ENCODE results near the gene PPP1R37. TPM values are rescaled to one million over a fixed set of nuclear protein-coding genes. Genes with fewer than 3 reads are reported as not detected.

PPP1R37 gene
- total and polyA plus RNA-seq, 4 donors: 1.8 to 10.4 (median 9.3) TPM

DNA sequence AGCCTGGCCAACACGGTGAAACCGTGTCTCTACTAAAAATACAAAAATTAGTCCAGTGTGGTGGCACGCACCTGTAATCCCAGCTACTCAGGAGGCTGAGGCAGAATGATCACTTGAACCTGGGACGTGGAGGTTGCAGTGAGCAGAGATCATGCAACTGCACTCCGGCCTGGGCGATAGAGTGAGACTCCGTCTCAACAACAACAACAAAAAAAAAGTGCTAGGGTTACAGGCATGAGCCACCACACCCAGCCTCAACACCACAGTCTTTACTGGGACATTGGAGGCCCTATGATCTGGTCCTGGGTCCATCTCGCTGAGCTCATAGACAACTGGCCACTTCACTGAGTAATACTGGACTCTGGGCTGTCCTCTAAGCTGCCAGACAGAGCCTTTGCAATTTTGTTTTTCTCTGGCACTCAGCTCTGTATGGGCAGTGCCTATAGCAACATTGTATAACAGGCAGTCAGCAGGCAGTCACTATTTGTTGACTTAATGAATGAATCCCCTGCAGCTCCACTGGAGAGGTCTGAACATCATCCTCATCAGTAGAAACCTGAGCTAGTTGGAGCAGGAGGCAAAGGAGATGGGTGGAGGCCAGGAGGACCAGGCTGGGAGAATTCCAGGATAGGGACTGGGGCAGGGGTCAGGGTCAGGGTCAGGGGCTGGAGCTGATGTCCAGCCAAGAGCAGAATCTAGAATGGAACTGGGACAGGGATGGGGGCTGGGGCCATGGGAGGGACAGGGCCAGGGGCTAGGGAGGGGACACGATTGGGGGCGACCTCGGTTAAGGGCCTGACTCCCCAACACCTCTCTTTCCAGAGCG is 93.7 kb downstream of the PPP1R37 start:
- no peaks in the 10 kb centered on the region for H3K27me3 ChIP-seq (ENCODE audit: control insufficient read depth in 4 of 4, insufficient read depth in 4 of 4, low read length in 3 of 4)
- no peak overlapping the region for H3K27ac ChIP-seq (ENCODE audit: low read depth in 1 of 2, low read length in 2 of 2)
- peaks cover 0 to 1% (median 0%) of the 10 kb centered on the region in 4 donors for H3K36me3 ChIP-seq (ENCODE audit: control insufficient read depth in 4 of 4, insufficient read depth in 3 of 4, low read depth in 1 of 4, low read length in 3 of 4)
- no peak overlapping the region for H3K4me3 ChIP-seq (ENCODE audit: low read depth in 1 of 3, low read length in 3 of 3)
- no peak for DNase-seq (ENCODE audit: low spot score)
- H3K4me1 ChIP-seq (ENCODE audit: control insufficient read depth in 4 of 4, insufficient read depth in 4 of 4, low read length in 3 of 4): peaks cover 0 to 7% (median 3%) of the 10 kb centered on the region in 4 donors
- H3K9me3 ChIP-seq (ENCODE audit: control insufficient read depth in 4 of 4, low read length in 3 of 4): no peaks in the 10 kb centered on the region
- TF ChIP-seq, protein P1, sequence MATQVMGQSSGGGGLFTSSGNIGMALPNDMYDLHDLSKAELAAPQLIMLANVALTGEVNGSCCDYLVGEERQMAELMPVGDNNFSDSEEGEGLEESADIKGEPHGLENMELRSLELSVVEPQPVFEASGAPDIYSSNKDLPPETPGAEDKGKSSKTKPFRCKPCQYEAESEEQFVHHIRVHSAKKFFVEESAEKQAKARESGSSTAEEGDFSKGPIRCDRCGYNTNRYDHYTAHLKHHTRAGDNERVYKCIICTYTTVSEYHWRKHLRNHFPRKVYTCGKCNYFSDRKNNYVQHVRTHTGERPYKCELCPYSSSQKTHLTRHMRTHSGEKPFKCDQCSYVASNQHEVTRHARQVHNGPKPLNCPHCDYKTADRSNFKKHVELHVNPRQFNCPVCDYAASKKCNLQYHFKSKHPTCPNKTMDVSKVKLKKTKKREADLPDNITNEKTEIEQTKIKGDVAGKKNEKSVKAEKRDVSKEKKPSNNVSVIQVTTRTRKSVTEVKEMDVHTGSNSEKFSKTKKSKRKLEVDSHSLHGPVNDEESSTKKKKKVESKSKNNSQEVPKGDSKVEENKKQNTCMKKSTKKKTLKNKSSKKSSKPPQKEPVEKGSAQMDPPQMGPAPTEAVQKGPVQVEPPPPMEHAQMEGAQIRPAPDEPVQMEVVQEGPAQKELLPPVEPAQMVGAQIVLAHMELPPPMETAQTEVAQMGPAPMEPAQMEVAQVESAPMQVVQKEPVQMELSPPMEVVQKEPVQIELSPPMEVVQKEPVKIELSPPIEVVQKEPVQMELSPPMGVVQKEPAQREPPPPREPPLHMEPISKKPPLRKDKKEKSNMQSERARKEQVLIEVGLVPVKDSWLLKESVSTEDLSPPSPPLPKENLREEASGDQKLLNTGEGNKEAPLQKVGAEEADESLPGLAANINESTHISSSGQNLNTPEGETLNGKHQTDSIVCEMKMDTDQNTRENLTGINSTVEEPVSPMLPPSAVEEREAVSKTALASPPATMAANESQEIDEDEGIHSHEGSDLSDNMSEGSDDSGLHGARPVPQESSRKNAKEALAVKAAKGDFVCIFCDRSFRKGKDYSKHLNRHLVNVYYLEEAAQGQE (IDR thresholded peaks at IDR 0.05): no peak
- TF ChIP-seq HNF4A (conservative IDR thresholded peaks at IDR 0.05): peak; percentile 7 to 42
- WGBS: 78% methylated on average over 12 of the region's 12 CpGs
- H3K9ac ChIP-seq (ENCODE audit: low read depth in 1 of 2, low read length in 2 of 2): no peak overlapping the region

DNA sequence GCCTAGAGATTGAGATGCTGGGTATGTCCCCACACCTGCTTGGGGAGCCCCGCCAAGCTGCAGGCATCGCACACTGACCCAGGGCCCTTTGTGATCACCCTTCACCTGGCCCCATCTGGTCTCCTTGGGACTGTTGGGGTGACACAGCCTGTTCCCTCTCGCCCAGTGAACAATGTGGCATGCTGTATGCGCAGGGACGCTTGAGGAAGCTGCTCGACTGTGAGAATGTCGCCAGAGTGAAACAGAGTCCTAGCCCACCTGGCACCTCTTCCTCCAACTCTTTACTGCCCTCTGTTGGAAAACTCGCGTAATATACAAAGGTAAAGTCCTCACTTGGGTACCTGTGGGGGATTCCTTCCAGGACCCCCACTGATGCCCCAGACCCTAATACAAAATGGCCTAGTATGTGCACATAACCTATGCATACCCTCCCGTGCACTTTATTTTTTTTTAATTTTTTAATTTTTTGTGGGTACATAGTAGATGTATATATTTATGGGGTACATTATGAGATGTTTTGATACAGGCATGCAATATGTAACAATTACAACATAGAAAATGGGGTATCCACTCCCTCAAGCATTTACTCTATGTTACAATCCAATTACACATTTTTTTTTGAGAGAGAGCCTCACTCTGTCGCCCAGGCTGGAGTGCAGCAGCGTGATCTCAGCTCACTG is 94.6 kb downstream of the PPP1R37 start:
- WGBS: 57% methylated on average over 12 of the region's 12 CpGs
- peaks cover 0 to 7% (median 3%) of the 10 kb centered on the region in 4 donors for H3K4me1 ChIP-seq (ENCODE audit: control insufficient read depth in 4 of 4, insufficient read depth in 4 of 4, low read length in 3 of 4)
- H3K4me3 ChIP-seq (ENCODE audit: low read depth in 1 of 3, low read length in 3 of 3): no peak overlapping the region
- no peak overlapping the region for H3K27ac ChIP-seq (ENCODE audit: low read depth in 1 of 2, low read length in 2 of 2)
- no peak overlapping the region for H3K9ac ChIP-seq (ENCODE audit: low read depth in 1 of 2, low read length in 2 of 2)
- H3K27me3 ChIP-seq (ENCODE audit: control insufficient read depth in 4 of 4, insufficient read depth in 4 of 4, low read length in 3 of 4): no peaks in the 10 kb centered on the region
- no peaks in the 10 kb centered on the region for H3K9me3 ChIP-seq (ENCODE audit: control insufficient read depth in 4 of 4, low read length in 3 of 4)
- peaks cover 0 to 4% (median 0%) of the 10 kb centered on the region in 4 donors for H3K36me3 ChIP-seq (ENCODE audit: control insufficient read depth in 4 of 4, insufficient read depth in 3 of 4, low read depth in 1 of 4, low read length in 3 of 4)
- no peak for DNase-seq (ENCODE audit: low spot score)
- TF ChIP-seq YY1 (IDR thresholded peaks at IDR 0.05) (no peak), HNF4A (conservative IDR thresholded peaks at IDR 0.05) (no peak), RAD21 (IDR thresholded peaks at IDR 0.05) (peak; percentile 51 to 69), GABPA (IDR thresholded peaks at IDR 0.05 in 1 of 2, conservative IDR thresholded peaks at IDR 0.05 in 1 of 2) (no peak), SP1 (IDR thresholded peaks at IDR 0.05) (no peak), NR2F2 (IDR thresholded peaks at IDR 0.05) (no peak), RXRA (IDR thresholded peaks at IDR 0.05) (no peak), TAF1 (conservative IDR thresholded peaks at IDR 0.05) (no peak), EGR1 (IDR thresholded peaks at IDR 0.05; ENCODE audit: low read depth in 2 of 2) (no peak), FOXA1 (IDR thresholded peaks at IDR 0.05) (no peak)
- TF ChIP-seq, protein P1 (IDR thresholded peaks at IDR 0.05): no peak
- TF ChIP-seq, protein P2, sequence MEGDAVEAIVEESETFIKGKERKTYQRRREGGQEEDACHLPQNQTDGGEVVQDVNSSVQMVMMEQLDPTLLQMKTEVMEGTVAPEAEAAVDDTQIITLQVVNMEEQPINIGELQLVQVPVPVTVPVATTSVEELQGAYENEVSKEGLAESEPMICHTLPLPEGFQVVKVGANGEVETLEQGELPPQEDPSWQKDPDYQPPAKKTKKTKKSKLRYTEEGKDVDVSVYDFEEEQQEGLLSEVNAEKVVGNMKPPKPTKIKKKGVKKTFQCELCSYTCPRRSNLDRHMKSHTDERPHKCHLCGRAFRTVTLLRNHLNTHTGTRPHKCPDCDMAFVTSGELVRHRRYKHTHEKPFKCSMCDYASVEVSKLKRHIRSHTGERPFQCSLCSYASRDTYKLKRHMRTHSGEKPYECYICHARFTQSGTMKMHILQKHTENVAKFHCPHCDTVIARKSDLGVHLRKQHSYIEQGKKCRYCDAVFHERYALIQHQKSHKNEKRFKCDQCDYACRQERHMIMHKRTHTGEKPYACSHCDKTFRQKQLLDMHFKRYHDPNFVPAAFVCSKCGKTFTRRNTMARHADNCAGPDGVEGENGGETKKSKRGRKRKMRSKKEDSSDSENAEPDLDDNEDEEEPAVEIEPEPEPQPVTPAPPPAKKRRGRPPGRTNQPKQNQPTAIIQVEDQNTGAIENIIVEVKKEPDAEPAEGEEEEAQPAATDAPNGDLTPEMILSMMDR (IDR thresholded peaks at IDR 0.05; ENCODE audit: low read depth, low read length, missing input control): peak; percentile 40
- TF ChIP-seq, protein P3, sequence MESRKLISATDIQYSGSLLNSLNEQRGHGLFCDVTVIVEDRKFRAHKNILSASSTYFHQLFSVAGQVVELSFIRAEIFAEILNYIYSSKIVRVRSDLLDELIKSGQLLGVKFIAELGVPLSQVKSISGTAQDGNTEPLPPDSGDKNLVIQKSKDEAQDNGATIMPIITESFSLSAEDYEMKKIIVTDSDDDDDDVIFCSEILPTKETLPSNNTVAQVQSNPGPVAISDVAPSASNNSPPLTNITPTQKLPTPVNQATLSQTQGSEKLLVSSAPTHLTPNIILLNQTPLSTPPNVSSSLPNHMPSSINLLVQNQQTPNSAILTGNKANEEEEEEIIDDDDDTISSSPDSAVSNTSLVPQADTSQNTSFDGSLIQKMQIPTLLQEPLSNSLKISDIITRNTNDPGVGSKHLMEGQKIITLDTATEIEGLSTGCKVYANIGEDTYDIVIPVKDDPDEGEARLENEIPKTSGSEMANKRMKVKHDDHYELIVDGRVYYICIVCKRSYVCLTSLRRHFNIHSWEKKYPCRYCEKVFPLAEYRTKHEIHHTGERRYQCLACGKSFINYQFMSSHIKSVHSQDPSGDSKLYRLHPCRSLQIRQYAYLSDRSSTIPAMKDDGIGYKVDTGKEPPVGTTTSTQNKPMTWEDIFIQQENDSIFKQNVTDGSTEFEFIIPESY (IDR thresholded peaks at IDR 0.05): no peak
- TF ChIP-seq, protein P4, sequence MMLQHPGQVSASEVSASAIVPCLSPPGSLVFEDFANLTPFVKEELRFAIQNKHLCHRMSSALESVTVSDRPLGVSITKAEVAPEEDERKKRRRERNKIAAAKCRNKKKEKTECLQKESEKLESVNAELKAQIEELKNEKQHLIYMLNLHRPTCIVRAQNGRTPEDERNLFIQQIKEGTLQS (IDR thresholded peaks at IDR 0.05): no peak
